Effector memory CD4-positive, alpha-beta T cell (primary cell): ENCODE measurements around the gene SYT13.

Experiments
- DNase-seq, 3 donors: peaks; one replicate each; pipeline ENCODE4 v3.0.0-alpha.2; 2020
- H3K27ac ChIP-seq: 2 replicates; pipeline ENCODE4 v1.7.0; 2013; ENCODE audit warnings: mild to moderate bottlenecking, low read length, moderate library complexity; ENCODE audit not compliant: insufficient read depth, poor library complexity, severe bottlenecking
- H3K27me3 ChIP-seq: replicated peaks from 2 replicates; pipeline ENCODE4 v1.7.0; 2013; ENCODE audit warnings: mild to moderate bottlenecking, low read length; ENCODE audit not compliant: insufficient read depth, control insufficient read depth, poor library complexity, severe bottlenecking
- H3K36me3 ChIP-seq: 2 replicates; pipeline ENCODE4 v1.7.0; 2013; ENCODE audit warnings: mild to moderate bottlenecking, low read length, moderate library complexity; ENCODE audit not compliant: control insufficient read depth, insufficient read depth
- H3K4me1 ChIP-seq: 2 replicates; pipeline ENCODE4 v1.7.0; 2013; ENCODE audit warnings: low read length, mild to moderate bottlenecking; ENCODE audit not compliant: control insufficient read depth, insufficient read depth, poor library complexity, severe bottlenecking
- H3K4me3 ChIP-seq: 2 replicates; pipeline ENCODE4 v1.7.0; 2013; ENCODE audit warnings: low read length, low read depth, mild to moderate bottlenecking; ENCODE audit not compliant: insufficient read depth, poor library complexity, severe bottlenecking
- H3K9me3 ChIP-seq: 2 replicates; pipeline ENCODE4 v1.7.0; 2013; ENCODE audit warnings: mild to moderate bottlenecking, low read length, moderate library complexity; ENCODE audit not compliant: control insufficient read depth

The SYT13 gene

GRCh38 chr11:45237711-45238315 lies 48.3 kb downstream of the SYT13 start:
- Histone ChIP-seq H3K27me3 (no peaks in the 10 kb centered on the region), H3K4me1 (no peaks in the 10 kb centered on the region), H3K4me3 (no peak overlapping the region), H3K9me3 (no peaks in the 10 kb centered on the region), H3K27ac (no peak overlapping the region), H3K36me3 (no peaks in the 10 kb centered on the region)
- DNase-seq, result no peak

DNA sequence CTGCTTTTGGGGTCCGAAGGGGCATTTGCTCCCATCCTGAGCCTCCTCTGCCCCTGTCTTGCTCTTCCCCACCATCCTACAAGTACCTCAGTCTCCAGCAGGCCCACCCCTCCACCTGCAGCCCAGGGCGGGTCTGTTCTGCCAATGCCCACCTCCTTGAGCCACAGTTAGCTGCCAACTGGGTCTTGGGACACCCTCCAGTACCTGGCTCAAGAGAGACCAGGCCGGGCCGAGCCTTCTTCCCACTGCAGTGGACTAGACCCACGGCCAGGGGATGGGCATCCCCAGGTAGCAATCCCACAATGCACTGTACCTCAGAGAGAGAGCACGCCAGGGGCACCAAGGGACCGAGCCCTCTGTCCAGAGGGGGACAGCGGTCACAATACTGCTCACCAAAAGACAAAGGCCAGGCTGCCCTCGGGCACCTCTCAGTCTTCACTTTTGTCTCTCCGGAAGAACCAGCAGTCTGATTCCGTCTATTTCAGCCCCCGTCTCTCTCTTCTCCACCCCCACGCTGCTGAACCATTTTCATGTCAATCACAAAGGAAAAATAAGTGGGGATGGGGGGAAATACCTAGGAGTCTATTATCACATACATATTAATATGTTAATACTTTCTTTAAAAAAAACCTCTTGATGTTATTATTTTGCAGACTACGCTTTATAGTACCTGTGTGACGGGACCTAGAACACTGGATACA lies 51.7 kb downstream of the SYT13 start:
- Histone ChIP-seq H3K4me3 (no peak overlapping the region), H3K36me3 (no peaks in the 10 kb centered on the region), H3K27ac (no peak overlapping the region), H3K4me1 (no peaks in the 10 kb centered on the region), H3K27me3 (no peaks in the 10 kb centered on the region), H3K9me3 (no peaks in the 10 kb centered on the region)
- no peak for DNase-seq

GRCh38 chr11:45233804-45234170 lies 52.4 kb downstream of the SYT13 start:
- Histone ChIP-seq H3K36me3 (no peaks in the 10 kb centered on the region), H3K9me3 (no peaks in the 10 kb centered on the region), H3K27ac (no peak overlapping the region), H3K4me1 (no peaks in the 10 kb centered on the region), H3K27me3 (no peaks in the 10 kb centered on the region), H3K4me3 (no peak overlapping the region)
- DNase-seq, result no peak

- Histone ChIP-seq H3K36me3 (no peaks in the 10 kb centered on the region), H3K4me1 (no peaks in the 10 kb centered on the region), H3K27me3 (no peaks in the 10 kb centered on the region), H3K27ac (no peak overlapping the region), H3K9me3 (no peaks in the 10 kb centered on the region), H3K4me3 (no peak overlapping the region)
- peak in 2 of 3 donors; percentile 12 to 38 for DNase-seq
Measured at GRCh38 chr11:45233121-45233803, 52.9 kb downstream of the SYT13 start.

DNA sequence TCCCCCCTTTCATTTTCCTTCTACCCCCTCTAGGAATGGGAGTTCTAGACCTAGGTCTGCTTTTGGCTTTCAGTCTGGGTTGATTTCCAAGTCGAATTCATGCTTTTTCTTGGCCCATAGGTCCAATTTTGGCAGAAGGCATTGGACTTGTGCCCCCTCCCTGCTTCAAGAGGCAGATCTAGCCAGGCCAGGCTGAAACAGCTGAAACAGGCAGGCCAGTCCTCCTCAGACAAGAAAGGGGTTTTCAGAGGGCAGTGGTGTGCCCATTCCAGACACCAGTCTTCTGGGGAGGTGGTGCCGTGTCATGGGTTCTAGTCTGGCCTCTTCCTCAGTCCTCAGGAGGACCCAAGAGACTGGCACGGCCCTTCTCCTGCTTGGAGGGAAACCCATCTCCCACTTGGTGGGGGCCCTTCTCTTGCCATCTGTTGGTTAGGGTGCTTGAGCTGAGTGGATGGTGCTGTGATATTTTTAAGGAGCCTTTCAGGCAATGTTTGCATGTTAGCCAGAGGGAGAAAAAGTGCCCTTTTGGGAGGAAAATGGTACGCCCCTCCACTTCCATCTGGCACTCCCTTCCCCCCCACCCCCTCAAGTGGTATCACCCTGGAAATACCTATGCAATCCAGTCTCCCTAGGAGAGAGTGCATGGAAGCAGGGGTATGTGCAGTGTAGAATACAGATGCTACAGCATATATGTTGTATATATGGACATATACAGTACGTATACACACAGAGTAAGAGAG lies 53.6 kb downstream of the SYT13 start:
- no peak overlapping the region for H3K27ac ChIP-seq
- no peaks in the 10 kb centered on the region for H3K4me1 ChIP-seq
- no peak for DNase-seq
- H3K9me3 ChIP-seq, result no peaks in the 10 kb centered on the region
- no peaks in the 10 kb centered on the region for H3K36me3 ChIP-seq
- H3K4me3 ChIP-seq, result no peak overlapping the region
- H3K27me3 ChIP-seq, result no peaks in the 10 kb centered on the region

- Histone ChIP-seq H3K27me3 (no peaks in the 10 kb centered on the region), H3K27ac (no peak overlapping the region), H3K4me3 (no peak overlapping the region), H3K36me3 (peaks cover 10% of the 10 kb centered on the region), H3K9me3 (no peaks in the 10 kb centered on the region), H3K4me1 (no peaks in the 10 kb centered on the region)
- no peak for DNase-seq
Measured at GRCh38 chr11:45229401-45230020, 56.6 kb downstream of the SYT13 start.

DNA sequence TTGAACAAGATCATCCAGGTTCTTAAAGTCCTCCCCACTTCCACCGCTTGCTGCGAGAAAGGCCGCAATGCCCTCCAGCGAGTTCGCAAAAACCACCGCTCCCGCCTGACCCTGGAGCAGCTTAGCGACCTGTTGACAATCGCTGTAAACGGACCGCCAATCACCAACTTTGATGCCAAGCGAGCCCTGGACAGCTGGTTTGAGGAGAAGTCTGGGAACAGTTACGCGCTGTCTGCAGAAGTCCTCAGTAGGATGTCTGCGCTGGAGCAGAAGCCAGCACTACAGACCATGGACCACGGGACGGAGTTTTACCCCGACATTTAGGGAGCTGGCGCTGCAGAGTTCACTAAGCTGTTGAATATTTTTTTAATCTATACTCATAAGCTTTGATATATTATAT lies 58.3 kb downstream of the SYT13 start:
- no peaks in the 10 kb centered on the region for H3K27me3 ChIP-seq
- H3K4me1 ChIP-seq, result no peaks in the 10 kb centered on the region
- DNase-seq, result no peak
- no peaks in the 10 kb centered on the region for H3K9me3 ChIP-seq
- H3K36me3 ChIP-seq, result peaks cover 13% of the 10 kb centered on the region
- no peak overlapping the region for H3K27ac ChIP-seq
- no peak overlapping the region for H3K4me3 ChIP-seq

DNA sequence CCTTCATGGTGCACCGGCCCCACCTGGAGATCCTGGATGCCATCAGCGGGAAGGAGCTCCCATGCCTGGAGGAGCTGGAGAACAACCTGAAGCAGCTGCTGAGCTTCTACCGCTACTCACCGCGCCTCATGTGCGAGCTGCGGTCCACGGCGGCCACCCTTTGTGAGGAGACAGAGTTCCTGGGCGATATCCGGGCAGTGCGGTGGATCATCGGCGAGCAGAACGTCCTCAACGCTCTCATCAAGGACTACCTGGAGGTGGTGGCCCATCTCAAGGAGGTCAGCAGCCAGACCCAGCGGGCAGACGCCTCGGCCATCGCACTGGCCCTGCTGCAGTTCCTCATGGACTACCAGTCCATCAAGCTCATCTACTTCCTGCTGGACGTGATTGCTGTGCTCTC lies 59.2 kb downstream of the SYT13 start:
- DNase-seq, result no peak
- H3K4me3 ChIP-seq, result no peak overlapping the region
- H3K36me3 ChIP-seq, result peaks cover 13% of the 10 kb centered on the region
- no peak overlapping the region for H3K27ac ChIP-seq
- no peaks in the 10 kb centered on the region for H3K27me3 ChIP-seq
- H3K9me3 ChIP-seq, result no peaks in the 10 kb centered on the region
- no peaks in the 10 kb centered on the region for H3K4me1 ChIP-seq

DNA sequence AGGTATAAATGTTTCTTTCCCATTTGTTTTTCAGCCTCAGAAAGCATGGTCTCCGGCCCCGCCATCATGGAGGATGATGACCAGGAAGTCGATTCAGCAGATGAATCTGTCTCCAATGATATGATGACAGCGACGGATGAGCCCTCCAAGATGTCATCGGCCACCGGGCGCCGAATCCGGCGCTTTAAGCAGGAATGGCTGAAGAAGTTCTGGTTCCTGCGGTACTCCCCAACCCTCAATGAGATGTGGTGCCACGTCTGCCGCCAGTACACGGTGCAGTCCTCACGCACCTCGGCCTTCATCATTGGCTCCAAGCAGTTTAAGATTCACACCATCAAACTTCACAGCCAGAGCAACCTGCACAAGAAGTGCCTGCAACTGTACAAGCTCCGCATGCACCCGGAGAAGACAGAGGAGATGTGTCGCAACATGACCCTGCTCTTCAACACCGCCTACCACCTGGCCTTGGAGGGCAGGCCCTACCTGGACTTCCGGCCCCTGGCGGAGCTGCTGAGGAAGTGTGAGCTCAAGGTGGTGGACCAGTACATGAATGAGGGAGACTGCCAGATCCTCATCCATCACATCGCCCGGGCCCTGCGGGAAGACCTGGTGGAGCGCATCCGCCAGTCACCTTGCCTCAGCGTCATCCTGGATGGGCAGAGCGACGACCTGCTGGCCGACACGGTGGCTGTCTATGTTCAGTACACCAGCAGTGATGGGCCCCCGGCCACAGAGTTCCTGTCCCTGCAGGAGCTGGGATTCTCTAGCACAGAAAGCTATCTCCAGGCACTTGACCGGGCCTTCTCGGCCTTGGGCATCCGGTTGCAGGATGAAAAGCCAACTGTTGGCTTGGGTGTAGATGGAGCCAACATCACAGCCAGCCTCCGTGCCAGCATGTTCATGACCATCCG lies 59.9 kb downstream of the SYT13 start:
- Histone ChIP-seq H3K27me3 (no peaks in the 10 kb centered on the region), H3K4me1 (no peaks in the 10 kb centered on the region), H3K36me3 (peaks cover 13% of the 10 kb centered on the region), H3K9me3 (no peaks in the 10 kb centered on the region), H3K4me3 (no peak overlapping the region), H3K27ac (no peak overlapping the region)
- DNase-seq, result no peak
